HepG2 (cell line): Measurements from ENCODE around the gene ATP5F1C. TPM values are rescaled to one million over a fixed set of nuclear protein-coding genes. Genes with fewer than 3 reads are reported as not detected.
A peak's percentile ranks its signal among the peaks of the same experiment; 100 is the strongest.

Experiments
- ASH2L ChIP-seq: fragments of 300-600, 200-600 bp; sonication (generic); IDR thresholded peaks from 2 replicates; pipeline ENCODE4 v1.7.0; 2017; ENCODE audit warnings: low read depth, mild to moderate bottlenecking, moderate library complexity, mixed read lengths, low read length; ENCODE audit not compliant: insufficient read length
- ATF1 ChIP-seq: IDR thresholded peaks from 2 replicates; pipeline ENCODE4 v1.6.1; 2016; ENCODE audit warnings: mild to moderate bottlenecking, control low read depth
- HNF1A ChIP-seq, 2 experiments: sonication (generic) in 1 of 2; formaldehyde crosslinking in 1 of 2; IDR thresholded peaks; 2 replicates each; pipeline versions ENCODE4 v1.4.0 to v1.6.1; 2016 to 2020; ENCODE audit warnings: borderline replicate concordance in 1 of 2, low read depth in 1 of 2, mild to moderate bottlenecking in 1 of 2, missing genetic modification reagents in 1 of 2
- KLF6 ChIP-seq: IDR thresholded peaks from 2 replicates; pipeline ENCODE4 v1.8.0; 2016; ENCODE audit warnings: missing biosample characterization, missing genetic modification reagents
- MAZ ChIP-seq, 2 experiments: sonication (generic) in 1 of 2; formaldehyde crosslinking in 1 of 2; IDR thresholded peaks; 2 replicates each; pipeline versions ENCODE4 v1.5.0 to v1.6.1; 2012 to 2020; ENCODE audit warnings: low read depth in 2 of 2, mild to moderate bottlenecking in 2 of 2, borderline replicate concordance in 1 of 2, improper control_type of control experiment in 1 of 2, low read length in 1 of 2, missing genetic modification reagents in 1 of 2, moderate library complexity in 1 of 2
- NR2F6 ChIP-seq, 2 experiments: IDR thresholded peaks; 2 replicates each; pipeline ENCODE4 v1.6.1; 2016; ENCODE audit warnings: antibody characterized with exemption in 1 of 2, mild to moderate bottlenecking in 1 of 2
- RAD51 ChIP-seq: fragments of 450-650 bp; IDR thresholded peaks from 2 replicates; pipeline ENCODE4 v1.6.1; 2016; ENCODE audit warnings: borderline replicate concordance
- SALL2 ChIP-seq: sonication (generic); formaldehyde crosslinking; IDR thresholded peaks from 2 replicates; pipeline ENCODE4 v1.8.1; 2023; ENCODE audit warnings: mild to moderate bottlenecking, missing genetic modification reagents, inconsistent platforms
- SAP130 ChIP-seq: IDR thresholded peaks from 2 replicates; pipeline ENCODE4 v1.6.1; 2016; ENCODE audit warnings: low read depth
- STAG1 ChIP-seq: sonication (generic); formaldehyde crosslinking; IDR thresholded peaks from 2 replicates; pipeline ENCODE4 v1.4.0; 2020; ENCODE audit warnings: missing genetic modification reagents
- ZMAT3 ChIP-seq: sonication (generic); formaldehyde crosslinking; conservative IDR thresholded peaks from 2 replicates; pipeline ENCODE4 v1.7.0; 2021; ENCODE audit warnings: missing genetic modification reagents
- ZNF225 ChIP-seq: sonication (generic); formaldehyde crosslinking; IDR thresholded peaks from 2 replicates; pipeline ENCODE4 v1.4.0; 2020; ENCODE audit warnings: mild to moderate bottlenecking, missing genetic modification reagents
- ZNF253 ChIP-seq: sonication (generic); formaldehyde crosslinking; IDR thresholded peaks from 2 replicates; pipeline ENCODE4 v1.8.0; 2022; ENCODE audit warnings: mild to moderate bottlenecking, missing genetic modification reagents, borderline replicate concordance
- ZNF704 ChIP-seq: sonication (generic); formaldehyde crosslinking; IDR thresholded peaks from 2 replicates; pipeline ENCODE4 v1.8.1; 2023; ENCODE audit warnings: mild to moderate bottlenecking, inconsistent platforms, moderate library complexity, missing genetic modification reagents, borderline replicate concordance
- ZSCAN21 ChIP-seq: sonication (generic); formaldehyde crosslinking; IDR thresholded peaks from 2 replicates; pipeline ENCODE4 v1.8.0; 2022; ENCODE audit warnings: mild to moderate bottlenecking, missing genetic modification reagents, moderate library complexity, borderline replicate concordance
- polyA plus RNA-seq, 8 experiments: library from polyadenylated mRNA; depleted of rRNA in 3 of 8; stranded (reverse) in 7 of 8; unstranded in 1 of 8; fragments of >200 nt; fragmentation: Illumina TruSeq in 4 of 8; extraction: Trizol in 4 of 8; gene quantifications; 2 replicates each; pipeline versions ENCODE4 v1.2.1 to v1.2.3, GENCODE V29; 2011 to 2016; ENCODE audit warnings: low read depth in 4 of 8, missing spikeins in 1 of 8, mixed read lengths in 1 of 8; ENCODE audit not compliant: insufficient read depth in 1 of 8
- total RNA-seq, 5 experiments: library from RNA; depleted of rRNA; stranded (reverse); fragments of >200 nt; fragmentation: Illumina TruSeq; extraction: Trizol; gene quantifications; 2 replicates each; pipeline ENCODE4 v1.2.3, GENCODE V29; 2016; ENCODE audit warnings: low read depth in 1 of 5
- TF ChIP-seq, protein P1 (sequence below): sonication (generic); formaldehyde crosslinking; IDR thresholded peaks from 2 replicates; pipeline ENCODE4 v1.4.0; 2020; ENCODE audit warnings: mild to moderate bottlenecking, missing genetic modification reagents
- TF ChIP-seq, protein P2 (sequence below): IDR thresholded peaks from 2 replicates; pipeline ENCODE4 v1.6.1; 2016; ENCODE audit warnings: missing biosample characterization, missing genetic modification reagents, low read depth
- TF ChIP-seq, protein P3 (sequence below): sonication (generic); formaldehyde crosslinking; IDR thresholded peaks from 2 replicates; pipeline ENCODE4 v1.4.0; 2020; ENCODE audit warnings: missing genetic modification reagents

ATP5F1C gene
- total and polyA plus RNA-seq, 2 of the 13 experiments (the other 11 are each of a cell fraction or from before 2014, with no cell fraction given), result 407 to 416 TPM

- no peak for TF ChIP-seq HNF1A (IDR thresholded peaks at IDR 0.05; ENCODE audit: low read depth)
- TF ChIP-seq HNF1A (CRISPR knock-in tag; IDR thresholded peaks at IDR 0.05; ENCODE audit: borderline replicate concordance), result no peak
- TF ChIP-seq NR2F6 (IDR thresholded peaks at IDR 0.05), result peak; percentile 9; the same call in 1 of the 2 replicates
- no peak for TF ChIP-seq NR2F6 (CRISPR knock-in tag; IDR thresholded peaks at IDR 0.05)
- TF ChIP-seq, protein P1, sequence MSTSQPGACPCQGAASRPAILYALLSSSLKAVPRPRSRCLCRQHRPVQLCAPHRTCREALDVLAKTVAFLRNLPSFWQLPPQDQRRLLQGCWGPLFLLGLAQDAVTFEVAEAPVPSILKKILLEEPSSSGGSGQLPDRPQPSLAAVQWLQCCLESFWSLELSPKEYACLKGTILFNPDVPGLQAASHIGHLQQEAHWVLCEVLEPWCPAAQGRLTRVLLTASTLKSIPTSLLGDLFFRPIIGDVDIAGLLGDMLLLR (CRISPR knock-in tag), result 0 out of 2 replicates have a peak, but pooled peaks have one; percentile 13
- no peak for TF ChIP-seq MAZ (IDR thresholded peaks at IDR 0.05; ENCODE audit: borderline replicate concordance, low read depth, low read length)
- TF ChIP-seq MAZ (CRISPR knock-in tag; IDR thresholded peaks at IDR 0.05; ENCODE audit: low read depth), result no peak
- TF ChIP-seq, protein P2, sequence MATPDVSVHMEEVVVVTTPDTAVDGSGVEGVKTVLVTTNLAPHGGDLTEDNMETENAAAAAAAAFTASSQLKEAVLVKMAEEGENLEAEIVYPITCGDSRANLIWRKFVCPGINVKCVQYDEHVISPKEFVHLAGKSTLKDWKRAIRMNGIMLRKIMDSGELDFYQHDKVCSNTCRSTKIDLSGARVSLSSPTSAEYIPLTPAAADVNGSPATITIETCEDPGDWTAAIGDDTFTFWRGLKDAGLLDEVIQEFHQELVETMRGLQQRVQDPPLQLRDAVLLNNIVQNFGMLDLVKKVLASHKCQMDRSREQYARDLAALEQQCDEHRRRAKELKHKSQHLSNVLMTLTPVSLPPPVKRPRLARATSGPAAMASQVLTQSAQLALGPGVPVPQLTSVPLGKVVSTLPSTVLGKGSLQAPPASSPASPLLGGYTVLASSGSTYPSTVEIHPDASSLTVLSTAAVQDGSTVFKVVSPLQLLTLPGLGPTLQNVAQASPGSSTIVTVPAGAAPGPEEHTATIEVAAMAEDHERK, result no peak
- TF ChIP-seq KLF6 (CRISPR knock-in tag), result no peak
- TF ChIP-seq ZMAT3 (CRISPR knock-in tag), result 0 out of 2 replicates have a peak, but pooled peaks have one; percentile 1
- TF ChIP-seq ZNF225, result no peak
- TF ChIP-seq ZNF253 (CRISPR knock-in tag), result no peak
- no peak for TF ChIP-seq RAD51
- no peak for TF ChIP-seq SALL2 (CRISPR knock-in tag)
- TF ChIP-seq STAG1, result no peak
- TF ChIP-seq, protein P3, sequence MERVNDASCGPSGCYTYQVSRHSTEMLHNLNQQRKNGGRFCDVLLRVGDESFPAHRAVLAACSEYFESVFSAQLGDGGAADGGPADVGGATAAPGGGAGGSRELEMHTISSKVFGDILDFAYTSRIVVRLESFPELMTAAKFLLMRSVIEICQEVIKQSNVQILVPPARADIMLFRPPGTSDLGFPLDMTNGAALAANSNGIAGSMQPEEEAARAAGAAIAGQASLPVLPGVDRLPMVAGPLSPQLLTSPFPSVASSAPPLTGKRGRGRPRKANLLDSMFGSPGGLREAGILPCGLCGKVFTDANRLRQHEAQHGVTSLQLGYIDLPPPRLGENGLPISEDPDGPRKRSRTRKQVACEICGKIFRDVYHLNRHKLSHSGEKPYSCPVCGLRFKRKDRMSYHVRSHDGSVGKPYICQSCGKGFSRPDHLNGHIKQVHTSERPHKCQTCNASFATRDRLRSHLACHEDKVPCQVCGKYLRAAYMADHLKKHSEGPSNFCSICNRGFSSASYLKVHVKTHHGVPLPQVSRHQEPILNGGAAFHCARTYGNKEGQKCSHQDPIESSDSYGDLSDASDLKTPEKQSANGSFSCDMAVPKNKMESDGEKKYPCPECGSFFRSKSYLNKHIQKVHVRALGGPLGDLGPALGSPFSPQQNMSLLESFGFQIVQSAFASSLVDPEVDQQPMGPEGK (CRISPR knock-in tag), result 0 out of 2 replicates have a peak, but pooled peaks have one; percentile 9
- 0 out of 2 replicates have a peak, but pooled peaks have one; percentile 12 for TF ChIP-seq SAP130
- TF ChIP-seq ZSCAN21 (CRISPR knock-in tag), result no peak
- TF ChIP-seq ZNF704 (CRISPR knock-in tag), result 0 out of 2 replicates have a peak, but pooled peaks have one; percentile 7
- TF ChIP-seq ASH2L, result no peak
- TF ChIP-seq ATF1 (CRISPR knock-in tag), result no peak
Observed at GRCh38 chr10:7788639-7789286, 786 bp downstream of the ATP5F1C start (continued).
